Measurements from ENCODE around the gene AP1M1. TPM values are rescaled to one million over a fixed set of nuclear protein-coding genes. Genes with fewer than 3 reads are reported as not detected.

AP1M1 gene
- total and polyA plus RNA-seq, 2 of the 4 experiments (the other 2 are of a cell fraction), result 85.1 to 99.1 TPM

DNA sequence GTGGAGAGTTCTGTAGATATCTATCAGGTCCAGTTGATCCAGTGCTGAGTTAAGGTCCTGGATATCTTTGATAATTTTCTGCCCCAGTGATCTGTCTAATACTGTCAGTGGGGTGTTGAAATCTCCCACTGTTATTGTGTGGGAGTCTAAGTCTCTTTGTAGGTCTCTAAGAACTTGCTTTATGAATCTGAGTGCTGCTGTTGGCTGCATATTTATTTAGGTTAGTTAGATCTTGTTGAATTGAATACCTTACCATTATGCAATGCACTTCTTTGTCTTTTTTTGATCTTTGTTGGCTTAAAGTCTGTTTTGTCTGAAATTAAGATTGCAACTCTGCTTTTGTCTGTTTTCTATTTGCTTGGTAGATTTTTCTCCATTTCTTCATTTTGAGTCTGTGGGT, 15.4 kb downstream of the AP1M1 start:
- Histone ChIP-seq H2AK9ac (replicated peaks; ENCODE audit: low read depth, low read length, poor library complexity) (no peak overlapping the region), H3K9ac (ENCODE audit: low read depth, low read length) (no peak overlapping the region), H4K8ac (ENCODE audit: low read depth in 2 of 2, low read length in 2 of 2) (no peak overlapping the region), H2BK120ac (ENCODE audit: low read depth, low read length) (no peak overlapping the region), H4K91ac (ENCODE audit: insufficient read depth, low read depth, low read length) (no peak overlapping the region), H3K4me2 (ENCODE audit: low read depth, low read length) (no peak overlapping the region), H2BK20ac (ENCODE audit: low read depth, low read length) (no peak overlapping the region), H3K27me3 (ENCODE audit: control insufficient read depth, insufficient read depth, low read length) (no peaks in the 10 kb centered on the region), H2AFZ (replicated peaks; ENCODE audit: low read length, poor library complexity) (no peak overlapping the region), H2BK5ac (ENCODE audit: low read depth, low read length, poor library complexity, severe bottlenecking) (no peak overlapping the region), H2BK15ac (ENCODE audit: low read depth, low read length) (no peak overlapping the region), H3K18ac (ENCODE audit: low read depth, low read length) (no peak overlapping the region), H3K9me3 (ENCODE audit: control insufficient read depth, insufficient read depth, low read length) (no peaks in the 10 kb centered on the region), H3K79me1 (ENCODE audit: low read depth in 1 of 2, low read length in 2 of 2) (peaks cover 36 to 47% of the 10 kb centered on the region in 2 experiments), H3K4ac (ENCODE audit: low read depth, low read length) (no peak overlapping the region), H3K36me3 (ENCODE audit: control insufficient read depth, insufficient read depth, low read length) (peaks cover 42% of the 10 kb centered on the region), H3K23ac (ENCODE audit: low read depth, low read length) (no peak overlapping the region), H3K9me1 (ENCODE audit: insufficient read depth, low read length) (no peaks in the 10 kb centered on the region; the same call in 1 of the 2 replicates), H3K27ac (ENCODE audit: insufficient read depth, low read length) (no peak overlapping the region), H4K5ac (ENCODE audit: low read depth, low read length) (no peak overlapping the region), H3K56ac (ENCODE audit: extremely low read depth, insufficient read depth, low read length) (no peak overlapping the region), H3K4me1 (ENCODE audit: control insufficient read depth, insufficient read depth, low read length) (no peaks in the 10 kb centered on the region), H2AK5ac (ENCODE audit: low read depth, low read length) (no peak overlapping the region), H4K20me1 (ENCODE audit: insufficient read depth, low read length) (peaks cover 24% of the 10 kb centered on the region), H3K14ac (replicated peaks; ENCODE audit: low read depth, low read length) (no peak overlapping the region), H3K4me3 (ENCODE audit: insufficient read depth, low read depth, low read length) (no peak overlapping the region)
- no TSS peak for BruUV-seq (replicated peaks)
- peak; percentile 27 for ATAC-seq (ENCODE audit: low read depth)
- in situ Hi-C loops (cut with MboI; ENCODE audit: low sequenced_read_pairs), result no loop called here
- intact Hi-C loops (cut with micrococcal nuclease), result no loop called here
- DNase-seq, result peak; percentile 17
- TF ChIP-seq FOS (IDR thresholded peaks at IDR 0.05; ENCODE audit: low read depth, low read length) (no peak), POLR2A (IDR thresholded peaks at IDR 0.05; ENCODE audit: low read depth, low read length) (no peak), MAFK (IDR thresholded peaks at IDR 0.05; ENCODE audit: low read depth, low read length) (no peak), CTCF (conservative IDR thresholded peaks at IDR 0.05; ENCODE audit: low read depth, low read length) (no peak), BHLHE40 (IDR thresholded peaks at IDR 0.05; ENCODE audit: low read depth, low read length) (no peak), RAD21 (IDR thresholded peaks at IDR 0.05; ENCODE audit: low read length) (no peak), SMC3 (IDR thresholded peaks at IDR 0.05; ENCODE audit: low read depth, low read length) (no peak), RCOR1 (IDR thresholded peaks at IDR 0.05; ENCODE audit: insufficient replicate concordance, low read length) (no peak), CHD1 (IDR thresholded peaks at IDR 0.05; ENCODE audit: low read depth, low read length) (no peak), NFE2L2 (IDR thresholded peaks at IDR 0.05; ENCODE audit: low read depth, low read length) (no peak), CEBPB (IDR thresholded peaks at IDR 0.05; ENCODE audit: low read depth, low read length) (no peak), MXI1 (IDR thresholded peaks at IDR 0.05; ENCODE audit: borderline replicate concordance, low read depth, low read length) (no peak)
- dilution Hi-C loops (cut with HindIII; ENCODE audit: low sequenced_read_pairs, unreplicated experiment), result no loop called here
- POLR2A ChIA-PET (ENCODE audit: unreplicated experiment), result no interaction called here
- CTCF ChIA-PET, result interaction anchor here (1.4 kb wide), 1 partner anchor 170 kb away, joined by 3 read pairs; no protein-coding TSS in a partner anchor

Measured in IMR-90 (cell line).